ENCODE measurements around the gene NECTIN1.

The NECTIN1 gene

GRCh38 chr11:119668676-119669075 lies 60.3 kb downstream of the NECTIN1 start:
- DNase-seq: no peak

- DNase-seq: peak; percentile 58
Measured at GRCh38 chr11:119666463-119667131, 62.4 kb downstream of the NECTIN1 start.

DNA sequence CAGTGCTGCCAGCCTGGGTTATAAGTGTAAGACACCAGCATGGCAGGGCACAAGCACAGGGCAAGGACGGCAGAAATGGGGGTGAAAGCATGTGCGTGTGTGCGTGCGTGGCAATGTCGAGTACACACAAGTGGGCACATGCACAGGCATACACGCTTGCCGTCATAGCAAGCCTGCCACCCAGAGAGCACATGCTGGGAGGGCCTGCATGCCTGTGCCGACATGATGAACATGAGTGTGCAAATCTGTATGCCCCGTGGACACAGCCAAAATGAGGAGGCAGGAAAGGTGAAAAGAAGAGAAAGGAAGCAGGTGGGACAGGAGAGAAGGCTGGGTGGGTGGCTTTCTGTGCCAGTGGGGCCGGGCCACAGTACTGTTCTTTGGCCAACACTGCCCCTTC lies 62.9 kb downstream of the NECTIN1 start:
- no peak for DNase-seq

- DNase-seq: no peak
Measured at GRCh38 chr11:119664701-119665420, 64.1 kb downstream of the NECTIN1 start.

- no peak for DNase-seq
Measured at GRCh38 chr11:119664063-119664572, 64.9 kb downstream of the NECTIN1 start.

DNA sequence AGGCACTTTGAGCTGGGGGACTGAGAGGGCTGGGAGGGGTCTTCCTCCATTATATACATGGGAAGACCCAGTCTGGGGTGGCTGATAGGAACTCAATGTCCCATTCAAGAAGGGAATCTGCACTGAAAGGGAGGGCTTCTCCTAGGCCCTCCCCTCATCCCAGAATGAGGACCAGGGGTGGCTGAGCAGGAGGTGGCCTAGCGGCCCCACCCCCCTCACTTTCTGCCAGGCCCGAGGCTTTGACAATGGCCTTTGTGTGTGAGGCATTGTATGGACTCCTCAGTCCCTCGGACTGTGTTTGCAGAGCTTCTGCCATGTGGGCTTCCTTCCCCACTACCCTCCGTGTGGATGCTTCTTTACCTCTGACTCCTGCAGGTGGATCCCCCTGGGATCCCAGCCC lies 65.7 kb downstream of the NECTIN1 start:
- no peak for DNase-seq

- no peak for DNase-seq
Measured at GRCh38 chr11:119661226-119661625, 67.8 kb downstream of the NECTIN1 start.

- no peak for DNase-seq
Measured at GRCh38 chr11:119659971-119660723, 68.9 kb downstream of the NECTIN1 start.

DNA sequence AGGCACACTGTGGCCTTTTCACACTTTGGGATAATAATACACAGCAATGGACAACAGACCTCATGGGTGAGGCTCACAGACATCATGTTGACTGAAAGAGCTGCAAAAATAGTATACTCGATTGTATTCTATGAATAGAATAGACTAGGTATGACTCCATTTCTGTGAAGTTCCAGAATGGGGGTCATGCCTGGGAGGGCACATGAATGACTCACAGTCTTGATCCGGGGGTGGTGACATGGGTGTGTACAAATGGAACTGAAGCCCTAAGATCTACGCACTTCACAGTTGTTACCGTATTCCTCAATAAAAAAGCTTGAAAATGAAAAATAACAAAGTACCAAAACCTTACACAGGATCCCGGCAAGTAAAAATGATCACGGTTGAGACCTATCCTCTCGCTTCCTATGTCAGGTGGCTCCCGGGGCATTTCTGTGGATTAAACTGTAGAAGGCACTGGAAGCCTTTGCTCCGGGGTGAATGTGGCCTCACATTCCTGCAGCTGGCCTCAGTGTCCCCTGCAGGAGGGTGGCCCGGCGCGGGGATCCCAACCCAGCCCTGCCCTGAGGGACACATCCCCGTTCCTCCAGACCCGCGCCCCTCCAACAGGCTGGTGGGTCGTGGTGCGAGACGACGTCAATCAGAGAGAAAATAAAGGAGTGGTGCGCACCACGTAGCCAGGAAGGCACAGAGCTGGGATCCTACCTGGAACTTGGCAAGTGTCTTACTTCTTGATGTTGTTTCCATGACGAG lies 75.9 kb downstream of the NECTIN1 start:
- no peak for DNase-seq

- DNase-seq: no peak
Measured at GRCh38 chr11:119651802-119652584, 77.0 kb downstream of the NECTIN1 start.

DNA sequence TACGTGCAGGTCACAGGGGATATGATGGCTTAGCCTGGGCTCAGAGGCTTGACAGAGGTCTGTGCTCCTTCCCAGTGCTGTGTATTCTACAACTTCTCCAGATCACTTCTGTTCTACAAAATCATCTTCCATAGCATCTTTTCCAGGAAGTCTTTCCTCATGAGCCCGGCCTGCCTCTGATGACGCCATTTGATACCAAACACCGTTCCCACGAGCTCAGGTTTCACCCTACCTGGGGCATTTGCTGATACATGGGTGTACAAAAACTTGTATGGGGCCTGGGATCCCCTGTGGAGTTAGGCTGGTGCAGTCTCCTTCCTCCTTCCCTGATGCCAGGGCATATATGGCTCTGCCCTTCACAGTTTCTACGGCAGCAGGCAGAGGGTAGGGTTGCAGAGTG lies 78.7 kb downstream of the NECTIN1 start:
- no peak for DNase-seq

DNA sequence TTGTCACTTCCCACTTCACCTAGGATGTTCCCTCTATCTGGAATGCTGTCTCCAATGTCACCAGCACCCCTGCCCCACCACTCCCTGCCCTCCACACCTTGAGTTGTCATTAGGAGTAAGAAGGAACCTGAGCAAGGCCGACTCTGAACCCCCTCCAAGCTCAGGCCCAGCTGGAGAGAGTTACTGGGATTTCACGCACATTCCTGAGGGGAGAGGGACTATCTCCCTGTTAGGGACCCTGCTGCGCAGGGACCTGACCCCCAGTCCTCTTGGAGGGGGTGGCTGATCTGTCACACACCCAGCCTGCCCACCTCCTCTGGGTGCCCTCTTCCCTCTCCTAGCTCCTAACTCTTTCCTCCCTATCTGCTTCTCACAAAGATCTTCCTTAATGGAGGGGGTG lies 81.7 kb downstream of the NECTIN1 start:
- no peak for DNase-seq

- no peak for DNase-seq
Measured at GRCh38 chr11:119645018-119645417, 84.0 kb downstream of the NECTIN1 start.

DNA sequence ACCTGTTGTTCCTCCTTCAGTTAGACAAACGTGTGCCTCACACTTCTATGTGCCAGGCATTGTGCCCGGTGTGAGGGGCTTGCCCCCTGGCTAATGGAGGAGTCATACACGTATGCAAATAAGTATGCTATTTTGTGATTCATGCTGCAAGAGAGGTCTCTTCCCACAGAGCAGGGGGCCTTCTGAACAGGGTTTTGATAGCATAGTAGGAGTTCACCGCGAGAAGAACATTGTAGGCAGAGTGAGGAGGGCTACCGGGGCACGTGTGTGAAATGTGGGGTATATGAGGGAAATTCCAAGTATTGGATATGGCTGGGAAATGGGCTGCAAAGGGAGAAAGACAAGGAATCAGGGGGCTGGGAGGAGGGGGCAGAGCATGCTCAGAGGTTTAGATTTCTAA lies 84.5 kb downstream of the NECTIN1 start:
- DNase-seq: no peak

DNA sequence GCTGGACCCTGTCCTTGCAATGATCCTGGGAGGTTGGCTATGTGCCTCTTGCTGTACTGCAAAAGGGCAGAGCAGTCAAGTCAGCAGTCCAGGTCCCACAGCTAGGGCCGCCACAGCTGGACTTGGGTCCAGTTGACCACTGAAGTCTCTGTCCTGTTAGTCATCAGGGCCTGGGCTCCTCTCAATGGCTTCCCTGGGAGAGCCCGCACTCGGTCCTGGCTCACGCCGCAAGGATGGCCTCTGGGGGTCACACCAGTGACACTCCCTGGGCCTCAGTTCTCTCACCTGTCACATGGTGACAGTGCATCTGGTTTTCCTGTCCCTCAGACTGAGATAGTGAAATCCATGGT lies 85.1 kb downstream of the NECTIN1 start:
- DNase-seq: no peak

DNA sequence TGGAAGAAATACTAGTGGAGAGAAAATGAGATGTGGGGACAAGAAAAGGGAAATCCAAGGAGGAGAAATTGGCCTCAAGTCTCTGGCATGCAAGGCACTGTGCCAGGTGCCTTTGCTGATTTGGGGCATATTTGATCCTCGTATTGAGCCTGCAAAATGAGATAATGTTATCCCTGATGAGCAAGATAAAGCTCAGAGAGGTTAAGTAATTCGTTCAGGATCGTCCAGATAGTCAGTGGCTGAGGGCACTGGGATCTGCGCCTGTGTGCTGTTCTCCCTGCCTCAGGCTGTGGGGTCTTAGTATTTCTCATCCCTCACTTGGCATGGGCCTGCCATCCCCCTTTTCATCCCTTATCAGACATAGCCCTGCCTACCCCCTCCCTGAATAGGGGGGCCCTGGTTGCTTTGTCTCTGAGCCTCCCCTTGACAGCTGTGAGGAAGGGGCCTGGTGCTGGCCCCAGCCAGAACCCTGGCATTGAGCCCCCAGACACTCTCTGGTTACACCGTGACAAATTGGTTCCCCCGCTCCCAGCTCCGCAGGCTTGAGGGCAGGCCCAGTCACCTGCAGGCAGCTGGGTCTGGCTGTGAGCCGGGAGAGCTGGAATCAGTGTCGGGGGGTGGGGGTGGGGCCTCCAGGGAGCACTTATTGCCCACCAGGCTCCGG lies 85.7 kb downstream of the NECTIN1 start:
- no peak for DNase-seq

DNA sequence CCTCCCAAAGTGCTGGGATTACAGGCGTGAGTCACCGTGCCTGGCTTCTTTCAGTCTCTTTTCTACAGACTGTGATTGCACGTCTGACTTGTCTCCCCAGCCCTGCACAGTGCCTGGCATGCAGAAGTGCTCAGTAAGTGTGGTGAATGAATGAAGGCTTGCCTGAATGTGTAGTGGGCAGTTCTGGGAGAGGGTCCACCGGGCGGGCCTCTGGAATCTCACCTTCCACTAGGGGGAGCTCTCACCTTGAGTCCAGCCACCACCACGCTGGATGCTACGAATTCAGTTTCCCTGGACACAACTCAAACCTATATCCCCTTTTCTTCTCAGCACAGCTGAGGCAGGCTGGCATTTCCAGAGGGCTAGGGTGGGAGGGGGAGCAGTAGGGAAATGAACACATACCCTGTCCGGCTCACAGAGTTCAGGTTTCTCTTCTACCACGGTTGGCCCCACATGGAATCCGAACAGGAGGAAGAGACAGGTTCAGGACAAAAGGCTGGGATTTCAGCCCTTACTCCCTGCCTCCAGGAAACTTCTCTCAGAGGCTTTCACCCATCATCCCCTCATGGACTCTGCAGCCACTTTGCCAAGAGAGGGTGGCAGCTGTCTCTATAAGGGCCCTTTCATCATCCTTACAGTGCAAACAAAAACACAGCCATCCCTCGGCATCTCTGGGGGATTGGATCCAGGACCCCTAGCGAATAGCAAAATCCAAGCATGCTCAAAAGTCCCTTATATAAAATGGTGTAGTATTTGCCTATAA lies 86.8 kb downstream of the NECTIN1 start:
- DNase-seq: peak; percentile 15

GRCh38 chr11:119640541-119640940 lies 88.5 kb downstream of the NECTIN1 start:
- no peak for DNase-seq

GRCh38 chr11:119639642-119640205 lies 89.3 kb downstream of the NECTIN1 start:
- no peak for DNase-seq

GRCh38 chr11:119638851-119639250 lies 90.1 kb downstream of the NECTIN1 start:
- no peak for DNase-seq

DNA sequence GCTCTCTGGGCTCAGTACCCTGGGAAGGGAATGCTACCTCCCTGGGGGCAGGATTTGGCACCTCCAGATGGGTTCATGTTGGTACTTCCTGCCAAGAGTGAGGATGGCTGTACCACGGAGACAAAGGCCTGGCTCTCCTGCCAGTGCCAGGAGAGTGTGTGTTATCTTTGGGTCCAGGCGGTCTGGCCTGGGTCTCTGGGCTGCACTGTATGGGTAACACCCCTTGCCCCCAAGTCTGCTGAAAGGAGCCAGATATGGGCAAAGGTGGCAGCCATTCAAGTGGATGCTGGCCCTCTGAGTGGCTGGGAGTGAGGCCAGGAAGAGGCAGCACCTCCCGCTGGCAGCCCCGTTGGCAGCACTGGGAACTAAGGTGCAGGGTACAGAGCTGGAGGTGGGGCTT lies 91.5 kb downstream of the NECTIN1 start:
- DNase-seq: no peak
